HCT116 (cell line): ENCODE measurements around the gene EHBP1.

Experiments
- CTCF ChIP-seq, 3 experiments: fragments of 200-600 bp in 1 of 3; sonication (generic) in 1 of 3; IDR thresholded peaks in 2 of 3; conservative IDR thresholded peaks in 1 of 3; 2 replicates each; pipeline ENCODE4 v1.5.1; 2012 to 2017; ENCODE audit warnings: low read depth in 2 of 3, low read length in 2 of 3, antibody characterized with exemption in 1 of 3, borderline replicate concordance in 1 of 3, control low read depth in 1 of 3, mild to moderate bottlenecking in 1 of 3, mixed read lengths in 1 of 3, mixed run types in 1 of 3, moderate library complexity in 1 of 3; ENCODE audit not compliant: insufficient read depth in 1 of 3
- ELF1 ChIP-seq: IDR thresholded peaks from 2 replicates; pipeline ENCODE4 v1.6.1; 2012; ENCODE audit warnings: low read depth, borderline replicate concordance
- FOSL1 ChIP-seq: IDR thresholded peaks from 2 replicates; pipeline ENCODE4 v1.6.1; 2012; ENCODE audit warnings: low read depth
- JUND ChIP-seq: IDR thresholded peaks from 2 replicates; pipeline ENCODE4 v1.6.1; 2012
- POLR2A ChIP-seq: IDR thresholded peaks from 2 replicates; pipeline ENCODE4 v1.7.0; 2011; ENCODE audit warnings: borderline replicate concordance; ENCODE audit not compliant: insufficient read depth, insufficient read length; ENCODE audit errors: extremely low read depth
- POLR2AphosphoS5 ChIP-seq: IDR thresholded peaks from 2 replicates; pipeline ENCODE4 v1.6.1; 2011; ENCODE audit warnings: mild to moderate bottlenecking, low read depth, low read length, moderate library complexity
- RAD21 ChIP-seq: IDR thresholded peaks from 2 replicates; pipeline ENCODE4 v1.6.1; 2012; ENCODE audit warnings: low read depth, mild to moderate bottlenecking
- YY1 ChIP-seq: IDR thresholded peaks from 2 replicates; pipeline ENCODE4 v1.6.1; 2011; ENCODE audit warnings: low read length, low read depth, moderate library complexity, mild to moderate bottlenecking; ENCODE audit not compliant: insufficient replicate concordance; ENCODE audit errors: extremely low read depth

GRCh38 chr2:62688771-62689170 lies 16.7 kb upstream of the EHBP1 start:
- TF ChIP-seq YY1 (no peak), POLR2A (no peak), CTCF (IDR thresholded peaks at IDR 0.05 in 2 of 3, conservative IDR thresholded peaks at IDR 0.05 in 1 of 3; ENCODE audit: borderline replicate concordance in 1 of 3, insufficient read depth in 1 of 3, low read depth in 2 of 3, low read length in 2 of 3) (no peak), FOSL1 (no peak), ELF1 (no peak), RAD21 (no peak), POLR2AphosphoS5 (no peak), JUND (no peak)
